ENCODE data around the gene TUSC2. TPM values are rescaled to one million over a fixed set of nuclear protein-coding genes. Genes with fewer than 3 reads are reported as not detected.
A peak's percentile ranks its signal among the peaks of the same experiment; 100 is the strongest.

The TUSC2 gene
- total and polyA plus RNA-seq, 2 of the 13 experiments (the other 11 are each of a cell fraction or from before 2014, with no cell fraction given), result 36.7 to 39.1 TPM

- TF ChIP-seq AGO1 (IDR thresholded peaks at IDR 0.05; ENCODE audit: low read depth, low read length, poor library complexity, severe bottlenecking) (peak; percentile 76), THAP8 (CRISPR knock-in tag; IDR thresholded peaks at IDR 0.05; ENCODE audit: borderline replicate concordance) (no peak; the same call in 1 of the 2 replicates), SPEN (CRISPR knock-in tag; IDR thresholded peaks at IDR 0.05; ENCODE audit: low read depth) (peak; percentile 97), ZNF841 (CRISPR knock-in tag; IDR thresholded peaks at IDR 0.05; ENCODE audit: borderline replicate concordance) (no peak), ZNF281 (CRISPR knock-in tag; IDR thresholded peaks at IDR 0.05; ENCODE audit: borderline replicate concordance) (0 out of 2 replicates have a peak, but pooled peaks have one; percentile 19), ZNF562 (CRISPR knock-in tag; IDR thresholded peaks at IDR 0.05; ENCODE audit: borderline replicate concordance) (no peak), ELF4 (CRISPR knock-in tag; IDR thresholded peaks at IDR 0.05; ENCODE audit: borderline replicate concordance) (peak; percentile 73; the same call in 1 of the 2 replicates), ZNF468 (CRISPR knock-in tag; IDR thresholded peaks at IDR 0.05) (peak; percentile 93), ZNF33A (CRISPR knock-in tag; IDR thresholded peaks at IDR 0.05; ENCODE audit: borderline replicate concordance) (no peak), ZFYVE20 (CRISPR knock-in tag; IDR thresholded peaks at IDR 0.05; ENCODE audit: borderline replicate concordance, low read depth) (no peak), YEATS4 (CRISPR knock-in tag; IDR thresholded peaks at IDR 0.05; ENCODE audit: borderline replicate concordance) (peak; percentile 67; the same call in 1 of the 2 replicates), ZFP82 (CRISPR knock-in tag; IDR thresholded peaks at IDR 0.05; ENCODE audit: borderline replicate concordance) (peak; percentile 68; the same call in 1 of the 2 replicates), ZNF557 (CRISPR knock-in tag; IDR thresholded peaks at IDR 0.05) (no peak), BATF2 (CRISPR knock-in tag; IDR thresholded peaks at IDR 0.05) (0 out of 2 replicates have a peak, but pooled peaks have one; percentile 42), MAFG (CRISPR knock-in tag; IDR thresholded peaks at IDR 0.05) (no peak), ELF1 (CRISPR knock-in tag; IDR thresholded peaks at IDR 0.05) (peak; percentile 98), MIXL1 (CRISPR knock-in tag; IDR thresholded peaks at IDR 0.05) (no peak), KLF9 (CRISPR knock-in tag; IDR thresholded peaks at IDR 0.05; ENCODE audit: low read depth) (no peak), XBP1 (CRISPR knock-in tag; IDR thresholded peaks at IDR 0.05) (0 out of 2 replicates have a peak, but pooled peaks have one; percentile 62), SMC3 (IDR thresholded peaks at IDR 0.05; ENCODE audit: low read length) (no peak), ZNF710 (CRISPR knock-in tag; IDR thresholded peaks at IDR 0.05; ENCODE audit: borderline replicate concordance) (no peak)
Measured at GRCh38 chr3:50358911-50359759, 31.1 kb upstream of the TUSC2 start, which contains the start of gene TMEM115 (continued).

Measured in HepG2 (cell line).